ENCODE results near the gene ZMIZ1. TPM values are rescaled to one million over a fixed set of nuclear protein-coding genes. Genes with fewer than 3 reads are reported as not detected.

The ZMIZ1 gene
- total RNA-seq, 1 donor from 2014 or later = 11.0 TPM

- DNase-seq (ENCODE audit: low read depth in 2 of 2) = no peak
Measured at GRCh38 chr10:79226391-79227245, 157.9 kb downstream of the ZMIZ1 start.

- DNase-seq (ENCODE audit: low read depth in 2 of 2) = no peak
Measured at GRCh38 chr10:79229071-79229541, 160.3 kb downstream of the ZMIZ1 start.

DNA sequence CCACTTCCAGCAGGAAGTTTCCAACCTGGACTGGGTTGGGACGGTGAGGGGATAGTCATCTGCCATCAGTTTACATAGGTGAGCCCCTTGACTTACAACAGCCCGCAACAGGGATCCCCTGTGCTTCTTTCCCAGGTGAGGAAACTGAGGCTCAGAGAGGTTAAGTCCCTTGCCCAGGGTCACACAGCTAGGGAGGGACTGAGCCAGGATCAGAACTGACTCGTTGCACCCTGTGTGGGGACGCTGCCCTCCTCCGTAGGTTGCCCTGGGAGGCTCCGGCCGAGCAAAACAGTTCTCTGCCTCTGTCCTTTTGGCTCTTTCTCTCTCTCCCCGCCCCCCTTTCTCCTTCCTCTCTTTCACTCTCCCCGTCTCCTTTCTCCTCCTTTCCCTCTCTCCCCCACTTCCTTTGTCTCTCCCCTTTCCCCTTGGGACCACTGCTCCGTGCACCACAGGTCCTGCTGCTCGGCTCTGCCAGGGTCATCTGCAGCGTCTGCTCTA lies 161.1 kb downstream of the ZMIZ1 start:
- DNase-seq (ENCODE audit: low read depth in 2 of 2) = no peak

DNA sequence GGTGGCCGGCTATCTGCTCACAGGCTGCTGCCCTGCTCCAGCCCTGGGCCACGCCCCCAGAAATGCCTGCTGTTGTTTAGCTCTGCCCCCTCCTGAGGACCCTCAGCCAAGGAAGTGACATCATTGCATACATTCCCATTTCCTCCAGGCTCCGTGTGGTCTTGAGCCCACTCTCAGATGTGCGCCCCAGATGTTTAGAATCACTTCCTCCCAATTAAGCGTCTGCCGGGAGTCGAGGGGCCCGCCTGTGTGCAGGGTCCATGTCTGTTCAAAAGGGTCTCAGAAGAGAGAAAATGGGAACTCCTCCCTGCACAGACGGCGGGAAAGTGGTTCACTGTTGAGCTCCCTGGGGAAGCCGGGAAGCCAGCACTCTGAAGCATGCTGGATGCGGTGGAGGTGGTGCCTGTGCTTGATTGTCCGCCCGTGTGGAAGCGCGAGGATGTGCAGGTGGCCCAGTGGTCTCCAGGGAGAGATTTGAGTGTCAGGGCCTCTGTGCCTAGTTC lies 161.6 kb downstream of the ZMIZ1 start:
- DNase-seq (ENCODE audit: low read depth in 2 of 2) = no peak

DNA sequence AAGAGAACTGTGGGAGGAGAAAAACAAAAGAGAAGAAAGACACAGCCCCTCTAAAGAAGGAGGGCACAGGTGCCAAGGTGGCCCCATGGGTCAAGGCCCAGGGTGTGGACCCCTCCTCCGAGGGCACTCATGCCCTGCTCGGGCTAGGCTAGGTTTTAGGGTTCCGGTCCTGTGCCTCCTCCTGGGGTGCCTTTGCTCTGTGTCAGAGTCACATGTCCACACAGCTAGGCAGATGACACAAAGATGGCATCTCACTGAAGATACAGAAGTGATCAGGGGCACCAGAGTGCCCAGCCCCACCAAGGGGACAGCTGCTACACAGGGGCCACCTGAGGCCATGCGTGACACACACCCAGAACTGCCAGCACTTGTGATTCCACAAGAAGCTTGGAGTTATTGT lies 162.1 kb downstream of the ZMIZ1 start:
- DNase-seq (ENCODE audit: low read depth in 2 of 2) = no peak

DNA sequence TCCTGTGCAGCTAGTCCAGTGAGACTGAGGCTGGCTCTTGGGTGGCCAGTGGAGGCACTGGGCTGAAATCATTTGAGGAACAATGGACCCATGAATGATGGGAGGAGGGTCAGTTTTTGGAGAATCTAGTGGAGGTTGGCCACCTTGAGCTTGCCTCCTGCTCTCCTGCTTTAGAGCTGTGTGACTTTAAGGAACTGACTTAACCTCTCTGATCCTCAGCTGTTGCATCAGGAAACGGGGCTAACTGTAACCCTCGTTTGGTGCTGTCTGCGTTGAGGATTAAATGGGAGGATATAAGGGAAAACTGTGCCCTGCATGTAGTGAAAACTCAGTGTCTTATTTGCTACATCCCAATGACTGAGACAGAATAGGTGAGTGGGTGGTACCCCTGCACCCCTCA lies 163.1 kb downstream of the ZMIZ1 start:
- DNase-seq (ENCODE audit: low read depth in 2 of 2) = no peak

DNA sequence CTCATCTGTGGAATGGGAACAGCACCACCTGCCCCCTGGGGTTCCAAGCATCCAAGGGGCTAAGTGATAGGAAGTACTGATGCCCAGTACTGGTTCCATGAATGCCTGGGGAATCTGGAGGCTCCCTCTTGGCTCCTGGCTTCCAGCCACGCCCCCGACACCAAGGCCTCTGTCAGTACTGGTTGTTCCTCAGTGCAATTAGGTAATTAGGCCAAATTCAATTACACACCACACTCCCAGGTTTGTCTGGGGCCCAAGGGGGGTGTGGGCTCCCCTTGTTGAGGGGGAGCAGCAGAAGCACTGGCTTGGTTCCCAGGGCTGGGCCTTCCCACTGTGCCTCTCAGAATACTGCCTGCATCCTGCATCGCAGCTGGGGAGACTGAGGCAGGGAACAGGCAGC lies 164.1 kb downstream of the ZMIZ1 start:
- no peak for DNase-seq (ENCODE audit: low read depth in 2 of 2)

GRCh38 chr10:79234391-79235315 lies 165.9 kb downstream of the ZMIZ1 start:
- no peak for DNase-seq (ENCODE audit: low read depth in 2 of 2)

DNA sequence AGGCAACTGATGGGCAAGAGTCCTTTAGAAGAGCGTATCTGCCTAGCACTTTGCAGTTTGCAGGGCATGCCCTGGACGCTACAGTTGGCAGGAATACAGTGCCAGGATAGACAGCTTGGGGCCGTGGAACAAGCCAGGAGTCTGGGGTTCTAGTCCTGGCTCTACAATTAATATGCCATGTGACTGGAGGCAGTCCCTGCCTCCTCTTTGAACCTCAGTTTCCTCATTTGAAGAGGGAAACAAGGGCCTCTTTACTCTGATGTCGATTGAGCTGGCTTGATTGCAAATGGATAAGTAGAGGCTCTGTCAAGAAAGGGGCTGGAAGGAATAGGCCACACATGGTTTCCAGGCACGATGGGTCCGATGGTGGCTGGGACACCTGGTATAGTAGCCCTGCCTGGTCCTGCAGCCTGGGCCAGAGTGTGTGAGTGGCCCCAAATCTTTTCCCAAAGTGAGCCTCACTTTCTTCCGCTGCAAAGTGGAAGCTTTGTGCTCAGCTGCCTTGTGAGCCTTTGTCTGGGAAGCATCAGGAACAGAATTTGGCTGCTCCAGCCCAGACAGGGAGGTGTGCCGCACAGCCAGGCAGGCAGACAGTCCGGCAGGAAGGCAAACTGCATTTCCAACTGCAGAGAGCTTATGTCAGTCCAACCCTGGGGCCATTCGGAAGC lies 167.1 kb downstream of the ZMIZ1 start:
- no peak for DNase-seq (ENCODE audit: low read depth in 2 of 2)

DNA sequence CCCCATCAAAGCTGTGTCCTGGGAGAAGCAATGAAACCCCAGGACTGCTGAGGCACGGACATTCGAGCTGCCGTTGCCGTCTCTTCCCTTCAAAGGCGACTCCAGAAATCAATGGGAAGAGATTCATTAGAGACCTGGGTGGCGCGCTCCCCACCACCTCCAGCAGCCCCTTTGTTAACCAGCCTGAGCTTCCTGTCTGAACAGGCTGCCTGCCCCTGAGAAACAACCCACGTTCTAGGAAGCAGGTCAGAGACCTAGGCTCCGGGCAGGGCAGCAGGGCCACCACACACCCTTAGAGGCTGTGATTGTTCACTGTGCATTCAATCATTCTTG lies 167.6 kb downstream of the ZMIZ1 start:
- DNase-seq (ENCODE audit: low read depth in 2 of 2) = no peak

GRCh38 chr10:79237454-79238157 lies 168.8 kb downstream of the ZMIZ1 start:
- peak in 1 of 2 donors; percentile 41 for DNase-seq (ENCODE audit: low read depth in 2 of 2)

- DNase-seq (ENCODE audit: low read depth in 2 of 2) = peak in 1 of 2 donors; percentile 41
Measured at GRCh38 chr10:79238158-79238520, 169.4 kb downstream of the ZMIZ1 start.

DNA sequence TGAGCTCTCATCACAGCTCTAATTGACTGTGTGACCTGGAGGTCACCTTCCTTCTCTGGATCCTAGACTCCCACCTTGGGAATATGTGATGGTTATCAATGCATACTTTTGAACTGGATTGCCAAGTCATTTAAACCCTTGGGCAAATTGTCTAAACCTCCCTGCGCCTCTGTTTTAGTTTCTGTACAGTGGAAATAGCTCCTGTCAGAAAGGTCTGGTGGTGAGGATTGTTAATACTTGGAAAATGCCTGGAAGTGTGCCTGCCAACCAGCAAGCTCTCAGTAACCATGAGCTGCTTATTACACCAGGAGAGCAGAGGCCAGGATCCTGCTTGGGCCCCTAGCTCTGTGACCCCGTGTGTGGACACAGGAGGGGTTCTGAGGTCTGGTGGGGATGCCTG lies 169.8 kb downstream of the ZMIZ1 start:
- DNase-seq (ENCODE audit: low read depth in 2 of 2) = no peak

DNA sequence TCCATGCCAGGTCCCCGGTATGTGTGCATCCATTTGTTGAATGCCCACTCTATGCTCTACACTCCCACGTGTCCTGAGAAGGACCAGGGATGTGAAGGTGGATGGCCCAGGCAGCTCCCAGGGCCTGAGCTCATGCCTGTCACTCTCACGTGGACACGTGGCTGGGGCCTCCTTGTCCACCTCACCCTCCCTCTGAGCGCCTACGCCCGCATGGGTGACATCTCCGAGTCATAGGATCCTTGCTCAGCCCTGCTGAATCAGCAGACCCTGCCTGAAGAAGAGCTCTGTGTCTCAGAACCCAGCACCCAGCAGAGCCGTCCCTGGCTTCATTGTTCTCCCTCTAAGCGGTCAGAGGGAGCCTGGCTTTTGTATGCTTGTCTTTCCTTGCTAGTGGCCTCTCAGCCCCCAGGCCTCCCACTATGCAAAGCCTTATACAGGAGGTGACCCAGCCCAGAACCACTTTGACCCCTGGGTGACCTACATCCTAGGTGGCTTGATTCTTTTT lies 170.6 kb downstream of the ZMIZ1 start:
- DNase-seq (ENCODE audit: low read depth in 2 of 2) = no peak

- no peak for DNase-seq (ENCODE audit: low read depth in 2 of 2)
Measured at GRCh38 chr10:79239924-79240581, 171.3 kb downstream of the ZMIZ1 start.

DNA sequence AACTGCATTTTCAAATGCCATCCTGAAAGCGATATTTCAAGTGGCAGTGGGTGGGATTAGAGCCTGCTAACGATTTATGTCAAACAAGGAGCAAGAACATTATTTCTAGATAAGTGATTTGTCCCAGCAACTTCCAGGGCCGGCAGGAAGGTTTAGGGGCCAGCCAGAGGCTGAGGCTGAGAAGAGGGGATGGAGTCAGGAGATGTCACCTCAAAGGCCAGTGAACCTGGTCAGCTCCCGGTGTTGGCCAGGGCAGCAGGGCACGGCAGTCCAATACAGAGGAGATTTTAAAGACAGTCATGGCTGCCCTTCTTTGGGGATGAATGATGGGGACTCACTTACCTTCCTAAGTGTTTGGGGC lies 172.8 kb downstream of the ZMIZ1 start:
- no peak for DNase-seq (ENCODE audit: low read depth in 2 of 2)

- DNase-seq (ENCODE audit: low read depth in 2 of 2) = peak; percentile 53 to 82
Measured at GRCh38 chr10:79241990-79242619, 173.3 kb downstream of the ZMIZ1 start.

GRCh38 chr10:79242620-79243152 lies 173.9 kb downstream of the ZMIZ1 start:
- peak in 1 of 2 donors; percentile 80 for DNase-seq (ENCODE audit: low read depth in 2 of 2)

Measured in dermis microvascular lymphatic vessel endothelial cell (primary cell).